Measurements from ENCODE around the gene APBA2. TPM values are rescaled to one million over a fixed set of nuclear protein-coding genes. Genes with fewer than 3 reads are reported as not detected.
A peak's percentile ranks its signal among the peaks of the same experiment; 100 is the strongest.

The APBA2 gene
- total and polyA plus RNA-seq, 2 donors from 2014 or later, result 1.0 to 6.1 TPM

DNA sequence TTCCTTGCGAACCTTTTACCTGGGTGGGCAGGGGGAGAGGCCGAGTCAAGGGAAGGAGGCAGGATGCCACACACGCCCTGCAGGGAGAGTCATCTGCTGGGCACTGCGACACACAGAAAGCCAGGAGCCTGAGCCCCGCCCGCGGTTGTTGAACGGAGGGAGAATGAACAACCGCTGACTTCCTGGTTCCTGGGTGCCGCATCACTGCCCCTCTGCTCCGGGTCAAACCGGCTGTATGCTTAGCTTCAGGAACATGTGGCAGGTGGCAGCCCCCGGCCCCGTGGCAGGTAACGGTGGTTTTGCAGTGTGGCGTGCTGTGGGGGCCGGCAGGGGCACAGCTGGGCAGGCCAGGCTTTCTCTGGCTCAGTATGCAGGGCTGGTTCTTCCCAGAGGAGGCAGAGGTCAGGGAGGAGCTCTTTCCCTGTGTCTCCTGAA, 33.4 kb downstream of the APBA2 start:
- no peak overlapping the region for H3K4me3 ChIP-seq (ENCODE audit: low read length in 3 of 3)
- intact Hi-C loops (cut with DNase I), result no loop called here

DNA sequence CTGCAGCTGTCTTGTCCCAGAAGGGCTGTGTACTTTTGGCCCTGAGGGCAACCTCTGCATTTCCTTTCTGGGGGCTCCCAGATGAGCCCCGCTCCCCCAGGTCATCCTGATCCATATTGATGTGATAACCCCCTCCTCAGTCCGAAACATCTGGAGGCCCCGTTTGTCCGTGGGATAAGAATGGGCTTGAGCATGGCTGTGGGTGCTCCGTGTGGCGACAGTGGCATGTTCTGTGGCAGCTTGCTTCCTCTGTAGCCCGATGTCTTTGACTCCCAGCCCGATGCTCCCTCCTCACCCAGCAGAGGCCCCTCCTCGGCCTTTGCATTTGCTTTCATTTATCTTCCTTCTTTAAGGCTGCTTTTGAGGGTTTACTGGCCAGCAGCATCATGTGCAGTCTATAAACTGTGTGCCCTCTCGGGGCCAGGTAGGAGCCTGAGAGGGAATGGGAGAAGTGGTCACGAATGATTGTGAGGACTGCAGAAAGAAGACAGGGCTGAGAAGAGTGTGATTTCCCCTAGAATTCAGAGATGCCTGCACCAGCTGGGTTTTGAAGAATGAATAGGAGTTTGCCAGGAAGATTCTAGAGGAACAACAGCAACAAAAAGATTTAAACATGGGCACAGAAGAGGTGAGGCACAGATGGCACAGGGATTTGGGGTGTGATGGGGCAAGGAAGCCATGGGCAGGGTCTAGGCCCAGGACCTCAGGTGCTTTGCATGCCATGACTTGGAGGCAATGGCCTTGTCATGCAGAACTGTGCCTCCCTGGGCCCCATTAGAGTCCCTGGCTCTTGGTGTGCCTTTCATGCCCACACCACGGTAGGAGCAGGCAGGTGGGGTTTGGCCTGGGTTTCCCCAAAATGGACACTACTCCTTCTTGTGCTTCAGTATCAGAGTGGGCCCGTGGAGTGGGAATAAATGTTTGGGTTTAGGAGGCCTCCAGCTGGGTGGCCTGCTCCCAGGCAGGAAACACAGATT, 34.2 kb downstream of the APBA2 start:
- Histone ChIP-seq H3K27ac (ENCODE audit: low read depth in 2 of 2, low read length in 2 of 2) (no peak overlapping the region), H3K27me3 (ENCODE audit: control insufficient read depth, insufficient read depth, low read length) (no peaks in the 10 kb centered on the region), H3K4me1 (ENCODE audit: control insufficient read depth in 2 of 3, insufficient read depth in 2 of 3, low read depth in 1 of 3, low read length in 3 of 3) (no peaks in the 10 kb centered on the region), H3K36me3 (ENCODE audit: control insufficient read depth in 2 of 3, insufficient read depth in 3 of 3, low read length in 3 of 3) (no peaks in the 10 kb centered on the region), H3K9me3 (ENCODE audit: control insufficient read depth in 2 of 3, insufficient read depth in 1 of 3, low read length in 3 of 3) (no peaks in the 10 kb centered on the region), H3K9ac (ENCODE audit: low read length in 3 of 3) (no peak overlapping the region), H3K4me3 (ENCODE audit: low read length in 3 of 3) (no peak overlapping the region)
- intact Hi-C loops (cut with DNase I), result no loop called here
- no peak for FAIRE-seq
- TF ChIP-seq, protein P1, sequence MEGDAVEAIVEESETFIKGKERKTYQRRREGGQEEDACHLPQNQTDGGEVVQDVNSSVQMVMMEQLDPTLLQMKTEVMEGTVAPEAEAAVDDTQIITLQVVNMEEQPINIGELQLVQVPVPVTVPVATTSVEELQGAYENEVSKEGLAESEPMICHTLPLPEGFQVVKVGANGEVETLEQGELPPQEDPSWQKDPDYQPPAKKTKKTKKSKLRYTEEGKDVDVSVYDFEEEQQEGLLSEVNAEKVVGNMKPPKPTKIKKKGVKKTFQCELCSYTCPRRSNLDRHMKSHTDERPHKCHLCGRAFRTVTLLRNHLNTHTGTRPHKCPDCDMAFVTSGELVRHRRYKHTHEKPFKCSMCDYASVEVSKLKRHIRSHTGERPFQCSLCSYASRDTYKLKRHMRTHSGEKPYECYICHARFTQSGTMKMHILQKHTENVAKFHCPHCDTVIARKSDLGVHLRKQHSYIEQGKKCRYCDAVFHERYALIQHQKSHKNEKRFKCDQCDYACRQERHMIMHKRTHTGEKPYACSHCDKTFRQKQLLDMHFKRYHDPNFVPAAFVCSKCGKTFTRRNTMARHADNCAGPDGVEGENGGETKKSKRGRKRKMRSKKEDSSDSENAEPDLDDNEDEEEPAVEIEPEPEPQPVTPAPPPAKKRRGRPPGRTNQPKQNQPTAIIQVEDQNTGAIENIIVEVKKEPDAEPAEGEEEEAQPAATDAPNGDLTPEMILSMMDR (IDR thresholded peaks at IDR 0.05; ENCODE audit: borderline replicate concordance, extremely low read depth, insufficient read depth), result no peak
- peak in 1 of 5 donors; percentile 32 for DNase-seq

More for the DNA sequence above, 33.4 kb downstream of the APBA2 start:
- H3K9me3 ChIP-seq (ENCODE audit: control insufficient read depth in 2 of 3, insufficient read depth in 1 of 3, low read length in 3 of 3), result no peaks in the 10 kb centered on the region
- no peak overlapping the region for H3K27ac ChIP-seq (ENCODE audit: low read depth in 2 of 2, low read length in 2 of 2)
- H3K36me3 ChIP-seq (ENCODE audit: control insufficient read depth in 2 of 3, insufficient read depth in 3 of 3, low read length in 3 of 3), result no peaks in the 10 kb centered on the region
- FAIRE-seq (no peak), DNase-seq (peak in 4 of 5 donors; percentile 57 to 79 (median 69))
- no peaks in the 10 kb centered on the region for H3K27me3 ChIP-seq (ENCODE audit: control insufficient read depth, insufficient read depth, low read length)
- H3K9ac ChIP-seq (ENCODE audit: low read length in 3 of 3), result no peak overlapping the region
- TF ChIP-seq, protein P1 (IDR thresholded peaks at IDR 0.05; ENCODE audit: borderline replicate concordance, extremely low read depth, insufficient read depth), result no peak
- H3K4me1 ChIP-seq (ENCODE audit: control insufficient read depth in 2 of 3, insufficient read depth in 2 of 3, low read depth in 1 of 3, low read length in 3 of 3), result no peaks in the 10 kb centered on the region

DNA sequence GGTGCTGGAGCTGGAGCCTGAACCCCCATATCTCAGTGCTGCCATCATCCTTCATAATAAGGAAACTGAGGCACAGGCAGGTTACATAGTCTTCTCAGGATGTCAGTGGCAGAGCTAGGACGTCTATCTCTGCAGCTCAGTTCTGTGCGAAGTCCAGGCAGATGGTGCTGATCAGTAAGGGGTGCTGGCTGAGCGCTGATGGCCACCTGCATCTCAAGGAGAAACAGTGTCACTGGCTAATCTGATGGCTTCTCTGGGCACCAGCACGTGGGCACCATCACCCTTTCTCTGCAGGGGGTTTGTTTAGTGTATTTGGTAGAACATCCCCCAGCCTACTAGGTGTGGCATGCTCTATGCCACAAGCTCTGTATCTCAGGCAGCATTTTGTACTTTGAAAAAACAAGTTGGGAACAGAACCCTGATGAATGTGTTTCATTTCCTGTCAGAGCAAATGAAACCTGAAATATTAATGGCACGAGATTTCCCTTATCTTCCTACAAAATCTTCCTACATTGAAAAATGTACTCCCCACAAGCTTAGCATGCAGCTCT, 35.1 kb downstream of the APBA2 start:
- DNase-seq, result no peak
- no peaks in the 10 kb centered on the region for H3K36me3 ChIP-seq (ENCODE audit: control insufficient read depth in 2 of 3, insufficient read depth in 3 of 3, low read length in 3 of 3)
- H3K9ac ChIP-seq (ENCODE audit: low read length in 3 of 3), result no peak overlapping the region
- no peaks in the 10 kb centered on the region for H3K27me3 ChIP-seq (ENCODE audit: control insufficient read depth, insufficient read depth, low read length)
- H3K9me3 ChIP-seq (ENCODE audit: control insufficient read depth in 2 of 3, insufficient read depth in 1 of 3, low read length in 3 of 3), result no peaks in the 10 kb centered on the region
- FAIRE-seq, result no peak
- H3K4me1 ChIP-seq (ENCODE audit: control insufficient read depth in 2 of 3, insufficient read depth in 2 of 3, low read depth in 1 of 3, low read length in 3 of 3), result no peaks in the 10 kb centered on the region
- TF ChIP-seq, protein P1 (IDR thresholded peaks at IDR 0.05; ENCODE audit: borderline replicate concordance, extremely low read depth, insufficient read depth), result no peak
- H3K27ac ChIP-seq (ENCODE audit: low read depth in 2 of 2, low read length in 2 of 2), result no peak overlapping the region
- intact Hi-C loops (cut with DNase I), result no loop called here
- no peak overlapping the region for H3K4me3 ChIP-seq (ENCODE audit: low read length in 3 of 3)
